IMR-90 (cell line): ENCODE measurements around the gene ZNF592. TPM values are rescaled to one million over a fixed set of nuclear protein-coding genes. Genes with fewer than 3 reads are reported as not detected.

ENCODE experiments used
- ATAC-seq: fragments of 200-7000 bp; cut with Tn5 transposase; 2 replicates; pipeline ENCODE4 v1.9.1; 2020; ENCODE audit warnings: low read depth, mild to moderate bottlenecking, moderate library complexity
- BruUV-seq: library from RNA; stranded (reverse); fragments of 400-500 nt; replicated peaks from 2 replicates; lab custom pipeline; 2021; lab: Mats Ljungman, UMichigan
- CTCF ChIA-PET: fragments of 300-600 bp; formaldehyde crosslinking; extraction: SDS; loops from one replicate; lab custom pipeline; 2021; ENCODE audit warnings: antibody characterized with exemption; lab: Yijun Ruan, JAX
- POLR2A ChIA-PET: fragments of 300-600 bp; sonication (Branson Sonifier 250); formaldehyde crosslinking; loops from one replicate; lab custom pipeline; 2022; ENCODE audit warnings: antibody characterized with exemption; ENCODE audit not compliant: unreplicated experiment; lab: Charles Lee
- DNase-seq: peaks from one replicate; pipeline ENCODE4 v3.0.0; 2013
- H2AFZ ChIP-seq: replicated peaks from 2 replicates; pipeline ENCODE3; 2013; ENCODE audit warnings: low read length, mild to moderate bottlenecking; ENCODE audit not compliant: poor library complexity
- H2AK5ac ChIP-seq: 2 replicates; pipeline ENCODE4 v1.6.1; 2013; ENCODE audit warnings: low read depth, low read length, inconsistent platforms
- H2AK9ac ChIP-seq: replicated peaks from 2 replicates; pipeline ENCODE3; 2013; ENCODE audit warnings: mild to moderate bottlenecking, low read depth, low read length, moderate library complexity; ENCODE audit not compliant: poor library complexity
- H2BK120ac ChIP-seq: 2 replicates; pipeline ENCODE4 v1.6.1; 2013; ENCODE audit warnings: low read depth, low read length, inconsistent platforms
- H2BK15ac ChIP-seq: 3 replicates; pipeline ENCODE4 v1.6.1; 2013; ENCODE audit warnings: low read depth, low read length, inconsistent platforms
- H2BK20ac ChIP-seq: 2 replicates; pipeline ENCODE4 v1.6.1; 2013; ENCODE audit warnings: low read depth, mild to moderate bottlenecking, inconsistent platforms, low read length, moderate library complexity
- H2BK5ac ChIP-seq: 2 replicates; pipeline ENCODE4 v1.6.1; 2013; ENCODE audit warnings: mild to moderate bottlenecking, low read depth, low read length, inconsistent platforms; ENCODE audit not compliant: poor library complexity, severe bottlenecking
- H3K14ac ChIP-seq: replicated peaks from 2 replicates; pipeline ENCODE4 v1.6.1; 2013; ENCODE audit warnings: low read depth, low read length, inconsistent platforms
- H3K18ac ChIP-seq: 2 replicates; pipeline ENCODE4 v1.6.1; 2013; ENCODE audit warnings: low read depth, low read length, control low read depth
- H3K23ac ChIP-seq: 2 replicates; pipeline ENCODE4 v1.6.1; 2013; ENCODE audit warnings: low read depth, low read length, inconsistent platforms
- H3K27ac ChIP-seq: 2 replicates; pipeline ENCODE4 v1.5.1; 2013; ENCODE audit warnings: mild to moderate bottlenecking, control low read depth, low read length; ENCODE audit not compliant: insufficient read depth
- H3K27me3 ChIP-seq: 2 replicates; pipeline ENCODE4 v1.6.1; 2013; ENCODE audit warnings: low read length; ENCODE audit not compliant: control insufficient read depth, insufficient read depth
- H3K36me3 ChIP-seq: 2 replicates; pipeline ENCODE4 v1.6.1; 2013; ENCODE audit warnings: low read length, mixed read lengths; ENCODE audit not compliant: control insufficient read depth, insufficient read depth
- H3K4ac ChIP-seq: 2 replicates; pipeline ENCODE4 v1.6.1; 2013; ENCODE audit warnings: low read depth, low read length, inconsistent platforms
- H3K4me1 ChIP-seq: 2 replicates; pipeline ENCODE4 v1.6.1; 2013; ENCODE audit warnings: low read length, mixed read lengths; ENCODE audit not compliant: control insufficient read depth, insufficient read depth
- H3K4me2 ChIP-seq: 2 replicates; pipeline ENCODE4 v1.6.1; 2013; ENCODE audit warnings: low read depth, mild to moderate bottlenecking, control low read depth, low read length, moderate library complexity
- H3K4me3 ChIP-seq: 2 replicates; pipeline ENCODE4 v1.5.1; 2013; ENCODE audit warnings: low read depth, mild to moderate bottlenecking, control low read depth, low read length, moderate library complexity; ENCODE audit not compliant: insufficient read depth
- H3K56ac ChIP-seq: 2 replicates; pipeline ENCODE4 v1.6.1; 2013; ENCODE audit warnings: low read length, inconsistent platforms; ENCODE audit not compliant: insufficient read depth; ENCODE audit errors: extremely low read depth
- H3K79me1 ChIP-seq, 2 experiments: 2 replicates each; pipeline ENCODE4 v1.6.1; 2013; ENCODE audit warnings: low read length in 2 of 2, inconsistent platforms in 1 of 2, low read depth in 1 of 2
- H3K9ac ChIP-seq: 2 replicates; pipeline ENCODE4 v1.6.1; 2013; ENCODE audit warnings: low read depth, low read length, control low read depth
- H3K9me1 ChIP-seq: 2 replicates; pipeline ENCODE4 v1.6.1; 2013; ENCODE audit warnings: low read length, inconsistent platforms; ENCODE audit not compliant: insufficient read depth
- H3K9me3 ChIP-seq: 2 replicates; pipeline ENCODE4 v1.6.1; 2013; ENCODE audit warnings: low read length; ENCODE audit not compliant: control insufficient read depth, insufficient read depth
- H4K20me1 ChIP-seq: 2 replicates; pipeline ENCODE4 v1.6.1; 2013; ENCODE audit warnings: low read length, inconsistent platforms; ENCODE audit not compliant: insufficient read depth
- H4K5ac ChIP-seq: 2 replicates; pipeline ENCODE4 v1.6.1; 2013; ENCODE audit warnings: mild to moderate bottlenecking, low read depth, low read length, control low read depth
- H4K8ac ChIP-seq, 2 experiments: 2 replicates each; pipeline ENCODE4 v1.6.1; 2013; ENCODE audit warnings: low read depth in 2 of 2, low read length in 2 of 2, control low read depth in 1 of 2, inconsistent platforms in 1 of 2
- H4K91ac ChIP-seq: 2 replicates; pipeline ENCODE4 v1.6.1; 2013; ENCODE audit warnings: low read depth, low read length, inconsistent platforms; ENCODE audit not compliant: insufficient read depth
- BHLHE40 ChIP-seq: fragments of 150-350 bp; IDR thresholded peaks from 2 replicates; pipeline ENCODE4 v1.6.1; 2016; ENCODE audit warnings: mild to moderate bottlenecking, low read depth, low read length
- CHD1 ChIP-seq: IDR thresholded peaks from 2 replicates; pipeline ENCODE4 v1.6.1; 2012; ENCODE audit warnings: low read depth, low read length, improper control_type of control experiment
- FOS ChIP-seq: fragments of 150-350 bp; IDR thresholded peaks from 2 replicates; pipeline ENCODE4 v1.6.1; 2016; ENCODE audit warnings: low read depth, low read length
- MAZ ChIP-seq: IDR thresholded peaks from 2 replicates; pipeline ENCODE4 v1.6.1; 2012; ENCODE audit warnings: low read depth, mild to moderate bottlenecking, low read length, improper control_type of control experiment, moderate library complexity, borderline replicate concordance
- MXI1 ChIP-seq: IDR thresholded peaks from 2 replicates; pipeline ENCODE4 v1.6.1; 2012; ENCODE audit warnings: low read depth, mild to moderate bottlenecking, low read length, moderate library complexity, borderline replicate concordance
- RFX5 ChIP-seq: IDR thresholded peaks from 2 replicates; pipeline ENCODE4 v1.8.0; 2012; ENCODE audit warnings: low read depth, mild to moderate bottlenecking, low read length, moderate library complexity
- USF2 ChIP-seq: fragments of 150-350 bp; IDR thresholded peaks from 2 replicates; pipeline ENCODE4 v1.6.1; 2017; ENCODE audit warnings: mild to moderate bottlenecking, antibody characterized with exemption, low read length, low read depth
- WGBS, 2 experiments: methylation state at CpG; one replicate each; pipeline versions ENCODE4 v1.1.5 to v1.1.7; 2013; ENCODE audit warnings: missing lambda C conversion rate in 2 of 2; ENCODE audit not compliant: insufficient read length in 1 of 2; ENCODE audit errors: extremely low coverage in 2 of 2; 5-methylcytosine and 5-hydroxymethylcytosine counted together
- dilution Hi-C: fragments of 300-500 bp; cut with HindIII; formaldehyde crosslinking; loops from one replicate; pipeline ENCODE4 v1.14.3; 2018; ENCODE audit warnings: low sequenced_read_pairs; ENCODE audit not compliant: unreplicated experiment
- in situ Hi-C: fragments of 300-500 bp; cut with MboI; formaldehyde crosslinking; loops from 3 replicates; pipeline ENCODE4 v1.14.3; 2019; ENCODE audit warnings: low sequenced_read_pairs, inconsistent platforms, mixed read lengths
- intact Hi-C: fragments of 100-400 bp; cut with micrococcal nuclease; formaldehyde crosslinking; loops from 2 replicates; pipeline ENCODE4 v1.10.0; 2022
- polyA plus RNA-seq, 3 experiments: library from polyadenylated mRNA; depleted of rRNA; stranded (reverse); fragments of >200 nt; gene quantifications; 2 replicates each; pipeline ENCODE4 v1.2.3, GENCODE V29; 2012; ENCODE audit warnings: low replicate concordance in 1 of 3
- total RNA-seq: library from RNA; depleted of rRNA; stranded (reverse); fragments of >200 nt; gene quantifications from 2 replicates; pipeline ENCODE4 v1.2.3, GENCODE V29; 2012

The ZNF592 gene
- total and polyA plus RNA-seq, 2 of the 4 experiments (the other 2 are of a cell fraction) = 4.3 to 10.2 TPM

GRCh38 chr15:84703808-84704207, 44.6 kb upstream of the ZNF592 start:
- no peak overlapping the region for H3K23ac ChIP-seq
- no peak for ATAC-seq
- no peak for DNase-seq
- no peak overlapping the region for H3K9ac ChIP-seq
- peaks cover 2% of the 10 kb centered on the region for H3K36me3 ChIP-seq
- H3K27me3 ChIP-seq = no peaks in the 10 kb centered on the region
- H2BK15ac ChIP-seq = no peak overlapping the region
- dilution Hi-C loops = no loop called here
- no peak overlapping the region for H2AK5ac ChIP-seq
- H3K56ac ChIP-seq = no peak overlapping the region
- H2BK120ac ChIP-seq = no peak overlapping the region
- no peak overlapping the region for H3K4me2 ChIP-seq
- in situ Hi-C loops = no loop called here
- no peak overlapping the region for H2BK5ac ChIP-seq
- POLR2A ChIA-PET = no interaction called here
- TF ChIP-seq MAZ = no peak
- no peak for TF ChIP-seq CHD1
- no peak for TF ChIP-seq BHLHE40
- no peak for TF ChIP-seq FOS
- no peak for TF ChIP-seq RFX5
- no peak for TF ChIP-seq MXI1
- no peak for TF ChIP-seq USF2
- peaks cover 28 to 65% of the 10 kb centered on the region in 2 experiments for H3K79me1 ChIP-seq
- 92% methylated on average over 2 of the region's 5 CpGs; no CpG with 5 or more reads in 1 of the 2 experiments for WGBS, 2 experiments
- no peak overlapping the region for H2BK20ac ChIP-seq
- no peak overlapping the region for H3K27ac ChIP-seq
- peaks cover 69% of the 10 kb centered on the region for H4K20me1 ChIP-seq
- H4K91ac ChIP-seq = no peak overlapping the region
- intact Hi-C loops = no loop called here
- CTCF ChIA-PET = no interaction called here
- H3K9me3 ChIP-seq = no peaks in the 10 kb centered on the region
- H3K4me3 ChIP-seq = no peak overlapping the region
- BruUV-seq = no TSS peak
- no peak overlapping the region for H2AFZ ChIP-seq
- H3K14ac ChIP-seq = no peak overlapping the region
- no peak overlapping the region for H4K5ac ChIP-seq
- no peak overlapping the region for H2AK9ac ChIP-seq
- H4K8ac ChIP-seq = no peak overlapping the region
- H3K18ac ChIP-seq = no peak overlapping the region
- H3K4ac ChIP-seq = no peak overlapping the region
- peaks cover 17% of the 10 kb centered on the region for H3K9me1 ChIP-seq
- peaks cover 6% of the 10 kb centered on the region for H3K4me1 ChIP-seq
